D721Med (cell line): ENCODE measurements around the gene MAP2K3.
"Not testable (repeated sequence)": the region's sequence is repeated elsewhere in the genome, so short reads cannot be mapped to it uniquely, and the experiment has no call there.

ENCODE experiments used
- DNase-seq: peaks from one replicate; pipeline ENCODE4 v3.0.0; 2011; ENCODE audit warnings: low spot score; ENCODE audit not compliant: insufficient read length
- FAIRE-seq: peaks from 2 replicates; lab custom pipeline; 2011; peaks lifted over from hg19 to GRCh38; lab: Jason Lieb, UNC
- CTCF ChIP-seq: IDR thresholded peaks from 2 replicates; pipeline ENCODE4 v1.5.1; 2012; ENCODE audit warnings: mild to moderate bottlenecking, control low read depth; ENCODE audit not compliant: insufficient read depth; ENCODE audit errors: missing control alignments

Gene MAP2K3

GRCh38 chr17:21302711-21303425 is 18.4 kb downstream of the MAP2K3 start:
- DNase-seq (no peak), FAIRE-seq (no peak)
- no peak for TF ChIP-seq CTCF

- no peak for TF ChIP-seq CTCF
- DNase-seq: no peak
- no peak for FAIRE-seq
Observed at GRCh38 chr17:21303441-21304065, 19.0 kb downstream of the MAP2K3 start.

- no peak for TF ChIP-seq CTCF
- FAIRE-seq (no peak), DNase-seq (no peak)
Observed at GRCh38 chr17:21304091-21304490, 19.6 kb downstream of the MAP2K3 start.

- not testable (repeated sequence) for FAIRE-seq, DNase-seq
Observed at GRCh38 chr17:21304551-21305151, 20.1 kb downstream of the MAP2K3 start.

- DNase-seq, FAIRE-seq: not testable (repeated sequence)
Observed at GRCh38 chr17:21305431-21306180, 21.1 kb downstream of the MAP2K3 start.

GRCh38 chr17:21306611-21307272 is 22.2 kb downstream of the MAP2K3 start:
- FAIRE-seq, DNase-seq: not testable (repeated sequence)

GRCh38 chr17:21307273-21307625 is 22.7 kb downstream of the MAP2K3 start:
- not testable (repeated sequence) for FAIRE-seq, DNase-seq

- not testable (repeated sequence) for DNase-seq, FAIRE-seq
Observed at GRCh38 chr17:21308931-21309381, 24.4 kb downstream of the MAP2K3 start.

GRCh38 chr17:21310061-21310765 is 25.7 kb downstream of the MAP2K3 start:
- not testable (repeated sequence) for FAIRE-seq

GRCh38 chr17:21310766-21311602 is 26.5 kb downstream of the MAP2K3 start:
- FAIRE-seq, DNase-seq: not testable (repeated sequence)

More at GRCh38 chr17:21310061-21310765, 25.7 kb downstream of the MAP2K3 start:
- not testable (repeated sequence) for DNase-seq
